Amygdala (tissue), 56 donors: Measurements from ENCODE around the gene JPH2.
A peak's percentile ranks its signal among the peaks of the same experiment; 100 is the strongest.

Source experiments
- DNase-seq, 56 donors: peaks; one replicate each; lab custom pipeline; 2025; lab: John Stamatoyannopoulos, UW

Gene JPH2

GRCh38 chr20:44110816-44111568 lies 76.0 kb downstream of the JPH2 start:
- no peak for DNase-seq

- no peak for DNase-seq
These were observed 77.0 kb downstream of the JPH2 start for GRCh38 chr20:44109951-44110361.

GRCh38 chr20:44106615-44107014 lies 80.4 kb downstream of the JPH2 start:
- DNase-seq, result no peak

- DNase-seq, result no peak
These were observed 82.0 kb downstream of the JPH2 start for GRCh38 chr20:44104798-44105517.

GRCh38 chr20:44102582-44102981 lies 84.4 kb downstream of the JPH2 start:
- no peak for DNase-seq

GRCh38 chr20:44099832-44100231 lies 87.2 kb downstream of the JPH2 start:
- no peak for DNase-seq

- DNase-seq, result no peak
These were observed 88.3 kb downstream of the JPH2 start for GRCh38 chr20:44098657-44099056.

GRCh38 chr20:44098256-44098630 lies 88.7 kb downstream of the JPH2 start:
- no peak for DNase-seq

- DNase-seq, result no peak
These were observed 89.3 kb downstream of the JPH2 start for GRCh38 chr20:44097521-44098255.

GRCh38 chr20:44095831-44096230 lies 91.2 kb downstream of the JPH2 start:
- DNase-seq, result no peak

GRCh38 chr20:44093249-44093582 lies 93.8 kb downstream of the JPH2 start:
- no peak for DNase-seq

- peak in 3 of 56 donors; percentile 13 to 16 (median 13) for DNase-seq
These were observed 94.3 kb downstream of the JPH2 start for GRCh38 chr20:44092551-44093248.

GRCh38 chr20:44091026-44091425 lies 96.0 kb downstream of the JPH2 start:
- no peak for DNase-seq

- no peak for DNase-seq
These were observed 96.9 kb downstream of the JPH2 start for GRCh38 chr20:44089987-44090674.

GRCh38 chr20:44087857-44088120 lies 99.2 kb downstream of the JPH2 start:
- no peak for DNase-seq

- peak in 5 of 56 donors; percentile 10 to 36 (median 19) for DNase-seq
These were observed 99.7 kb downstream of the JPH2 start for GRCh38 chr20:44087051-44087856.

GRCh38 chr20:44085616-44086434 lies 101.2 kb downstream of the JPH2 start:
- no peak for DNase-seq

GRCh38 chr20:44084891-44085290 lies 102.1 kb downstream of the JPH2 start:
- DNase-seq, result no peak

GRCh38 chr20:44084439-44084838 lies 102.5 kb downstream of the JPH2 start:
- no peak for DNase-seq
